MCF 10A (cell line): ENCODE results near the gene GCC1. TPM values are rescaled to one million over a fixed set of nuclear protein-coding genes. Genes with fewer than 3 reads are reported as not detected.

Experiments
- BruUV-seq: library from RNA; stranded (reverse); fragments of 400-500 nt; replicated peaks from 2 replicates; lab custom pipeline; 2021; lab: Mats Ljungman, UMichigan
- CTCF ChIA-PET: fragments of 300-600 bp; sonication (Branson Sonifier 250); formaldehyde crosslinking; extraction: SDS; loops from one replicate; lab custom pipeline; 2021; ENCODE audit warnings: antibody characterized with exemption, inconsistent platforms; lab: Yijun Ruan, JAX
- POLR2A ChIA-PET: fragments of 300-600, 350-650 bp; sonication (Branson Sonifier 250); formaldehyde crosslinking; extraction: SDS; loops from one replicate; lab custom pipeline; 2020; ENCODE audit warnings: antibody characterized with exemption, inconsistent platforms; lab: Yijun Ruan, JAX
- DNase-seq: peaks from one replicate; pipeline ENCODE4 v3.0.0-alpha.2; 2018; ENCODE audit not compliant: unreplicated experiment
- H3K27ac Mint-ChIP-seq: one replicate; pipeline ENCODE4 v1.8.0; 2022; ENCODE audit warnings: mild to moderate bottlenecking, low read depth, mixed read lengths; ENCODE audit not compliant: unreplicated experiment
- H3K27me3 Mint-ChIP-seq: one replicate; pipeline ENCODE4 v1.8.0; 2022; ENCODE audit warnings: mixed read lengths; ENCODE audit not compliant: insufficient read depth, unreplicated experiment
- H3K36me3 Mint-ChIP-seq: one replicate; pipeline ENCODE4 v1.8.0; 2022; ENCODE audit warnings: mild to moderate bottlenecking, moderate library complexity, mixed read lengths; ENCODE audit not compliant: insufficient read depth, unreplicated experiment
- H3K4me1 Mint-ChIP-seq: one replicate; pipeline ENCODE4 v1.8.0; 2022; ENCODE audit warnings: mixed read lengths; ENCODE audit not compliant: insufficient read depth, unreplicated experiment
- H3K4me3 Mint-ChIP-seq: one replicate; pipeline ENCODE4 v1.8.0; 2022; ENCODE audit warnings: mild to moderate bottlenecking, moderate library complexity, mixed read lengths; ENCODE audit not compliant: unreplicated experiment
- H3K9me3 Mint-ChIP-seq: one replicate; pipeline ENCODE4 v1.8.0; 2022; ENCODE audit warnings: mixed read lengths; ENCODE audit not compliant: unreplicated experiment
- intact Hi-C: fragments of 100-400 bp; cut with micrococcal nuclease; formaldehyde crosslinking; loops from 2 replicates; pipeline ENCODE4 v1.14.1; 2022
- total RNA-seq: library from RNA; stranded (reverse); gene quantifications from 2 replicates; pipeline ENCODE4 v1.2.3, GENCODE V29; 2022
- TF ChIP-seq, protein P1 (sequence below): fragments of 200-600 bp; IDR thresholded peaks from one replicate; pipeline ENCODE4 v1.8.0; 2022; ENCODE audit warnings: antibody characterized with exemption, mild to moderate bottlenecking; ENCODE audit not compliant: unreplicated experiment

Gene GCC1
- total RNA-seq, 1 experiment from 2014 or later = 27.7 TPM

DNA sequence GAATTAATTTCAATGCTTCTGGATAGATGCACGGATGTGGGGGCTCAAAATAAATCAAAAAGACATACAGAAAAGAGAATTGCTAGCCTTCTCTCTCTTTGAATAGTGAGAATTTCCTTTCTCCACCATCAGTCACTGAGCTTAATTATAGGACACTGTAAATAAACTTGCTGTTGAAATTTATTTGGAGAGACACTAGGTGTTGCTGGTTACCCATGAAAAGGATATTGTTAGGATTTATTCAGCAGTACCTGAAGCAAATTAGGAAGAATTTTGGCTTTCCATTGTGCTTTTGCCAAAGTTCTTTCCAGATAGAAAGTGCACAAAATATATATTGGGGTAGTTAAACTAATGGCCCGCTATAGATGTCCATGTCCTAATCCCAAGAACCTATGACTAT is 27.6 kb downstream of the GCC1 start:
- Mint-ChIP-seq H3K27ac (no peak overlapping the region), H3K27me3 (no peaks in the 10 kb centered on the region), H3K36me3 (no peaks in the 10 kb centered on the region), H3K4me1 (no peaks in the 10 kb centered on the region), H3K9me3 (peaks cover 2% of the 10 kb centered on the region), H3K4me3 (no peak overlapping the region)
- no TSS peak for BruUV-seq
- DNase-seq = no peak
- TF ChIP-seq, protein P1, sequence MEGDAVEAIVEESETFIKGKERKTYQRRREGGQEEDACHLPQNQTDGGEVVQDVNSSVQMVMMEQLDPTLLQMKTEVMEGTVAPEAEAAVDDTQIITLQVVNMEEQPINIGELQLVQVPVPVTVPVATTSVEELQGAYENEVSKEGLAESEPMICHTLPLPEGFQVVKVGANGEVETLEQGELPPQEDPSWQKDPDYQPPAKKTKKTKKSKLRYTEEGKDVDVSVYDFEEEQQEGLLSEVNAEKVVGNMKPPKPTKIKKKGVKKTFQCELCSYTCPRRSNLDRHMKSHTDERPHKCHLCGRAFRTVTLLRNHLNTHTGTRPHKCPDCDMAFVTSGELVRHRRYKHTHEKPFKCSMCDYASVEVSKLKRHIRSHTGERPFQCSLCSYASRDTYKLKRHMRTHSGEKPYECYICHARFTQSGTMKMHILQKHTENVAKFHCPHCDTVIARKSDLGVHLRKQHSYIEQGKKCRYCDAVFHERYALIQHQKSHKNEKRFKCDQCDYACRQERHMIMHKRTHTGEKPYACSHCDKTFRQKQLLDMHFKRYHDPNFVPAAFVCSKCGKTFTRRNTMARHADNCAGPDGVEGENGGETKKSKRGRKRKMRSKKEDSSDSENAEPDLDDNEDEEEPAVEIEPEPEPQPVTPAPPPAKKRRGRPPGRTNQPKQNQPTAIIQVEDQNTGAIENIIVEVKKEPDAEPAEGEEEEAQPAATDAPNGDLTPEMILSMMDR = no peak
- POLR2A ChIA-PET = no interaction called here
- CTCF ChIA-PET = interaction anchor here (1.3 kb wide), 1 partner anchor 21 kb away, joined by 3 read pairs; no protein-coding TSS in a partner anchor
- intact Hi-C loops = loop anchor here (10.0 kb wide), 1 partner anchor 827 kb away; no protein-coding TSS in a partner anchor

DNA sequence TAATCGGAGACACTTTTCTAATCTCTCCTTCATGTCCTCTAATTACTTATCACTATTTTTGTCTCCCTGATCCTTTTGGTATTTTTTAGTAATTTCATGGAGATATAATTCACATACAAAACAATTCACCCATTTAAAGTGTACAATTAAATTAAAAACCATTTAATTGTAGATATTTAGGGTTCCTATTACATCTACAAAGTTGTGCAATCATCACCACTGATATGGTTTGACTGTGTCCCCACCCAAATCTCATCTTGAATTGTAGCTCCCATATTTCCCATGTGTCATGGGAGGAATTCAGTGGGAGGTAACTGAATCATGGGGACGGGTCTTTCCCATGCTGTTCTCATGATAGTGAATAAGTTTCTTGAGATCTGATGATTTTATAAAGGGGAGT is 29.0 kb downstream of the GCC1 start:
- TF ChIP-seq, protein P1 = no peak
- H3K4me3 Mint-ChIP-seq = no peak overlapping the region
- H3K36me3 Mint-ChIP-seq = no peaks in the 10 kb centered on the region
- DNase-seq = no peak
- no peaks in the 10 kb centered on the region for H3K4me1 Mint-ChIP-seq
- no peak overlapping the region for H3K27ac Mint-ChIP-seq
- POLR2A ChIA-PET = no interaction called here
- intact Hi-C loops = loop anchor here (10.0 kb wide), 1 partner anchor 828 kb away; no protein-coding TSS in a partner anchor
- CTCF ChIA-PET = no interaction called here
- no TSS peak for BruUV-seq
- no peaks in the 10 kb centered on the region for H3K9me3 Mint-ChIP-seq
- no peaks in the 10 kb centered on the region for H3K27me3 Mint-ChIP-seq

DNA sequence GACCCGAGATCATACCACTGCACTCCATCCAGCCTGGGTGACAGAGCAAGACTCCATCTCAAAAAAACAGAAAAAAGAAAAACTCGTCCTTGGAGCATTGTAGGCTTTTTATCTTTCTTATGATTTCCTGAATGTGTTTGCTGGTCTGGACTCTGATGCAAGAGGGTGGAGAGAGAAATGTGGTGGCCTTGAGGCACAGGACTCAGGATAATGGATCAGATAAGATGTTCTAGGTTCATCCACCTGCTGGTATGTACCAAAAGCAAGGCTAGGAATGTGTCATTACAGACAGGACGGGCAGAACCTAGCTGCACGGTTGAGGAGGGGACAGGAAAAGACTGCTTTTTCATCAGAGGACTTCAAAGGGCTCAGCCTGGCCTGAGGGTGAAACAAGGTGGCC is 33.5 kb downstream of the GCC1 start:
- TF ChIP-seq, protein P1 = no peak
- no TSS peak for BruUV-seq
- Mint-ChIP-seq H3K27me3 (no peaks in the 10 kb centered on the region), H3K4me3 (no peak overlapping the region), H3K36me3 (no peaks in the 10 kb centered on the region), H3K4me1 (no peaks in the 10 kb centered on the region), H3K9me3 (peaks cover 3% of the 10 kb centered on the region), H3K27ac (no peak overlapping the region)
- POLR2A ChIA-PET = no interaction called here
- intact Hi-C loops = loop anchor here (10.0 kb wide), 1 partner anchor 833 kb away; no protein-coding TSS in a partner anchor
- CTCF ChIA-PET = interaction anchor here (1.3 kb wide), 1 partner anchor 12 kb away, joined by 3 read pairs; no protein-coding TSS in a partner anchor
- DNase-seq = no peak

DNA sequence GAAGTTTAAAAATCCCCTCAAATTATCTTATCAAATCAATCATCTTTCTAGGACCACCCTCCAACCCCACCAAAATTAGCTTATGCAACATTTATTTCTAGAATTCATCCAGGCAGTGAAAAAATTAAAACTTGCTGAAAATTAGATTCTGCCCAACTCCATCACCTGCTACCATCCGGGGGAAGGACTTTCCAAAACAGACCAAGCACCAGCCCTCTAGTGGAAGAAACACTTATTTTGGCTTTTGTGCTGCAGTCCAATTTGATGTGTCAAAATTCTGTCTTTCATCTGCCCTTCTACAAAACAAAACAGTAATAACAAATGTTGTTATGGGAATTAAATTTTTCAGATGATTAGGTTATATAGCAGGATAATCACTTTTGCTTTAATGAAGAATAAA is 35.1 kb downstream of the GCC1 start:
- intact Hi-C loops = loop anchor here (10.0 kb wide), 1 partner anchor 835 kb away; no protein-coding TSS in a partner anchor

More for the DNA sequence above, 35.1 kb downstream of the GCC1 start:
- POLR2A ChIA-PET = interaction anchor here (1.0 kb wide), 1 partner anchor 35 kb away, joined by 3 read pairs; the partner anchor contains the start of gene GCC1
- no TSS peak for BruUV-seq
- peaks cover 13% of the 10 kb centered on the region for H3K9me3 Mint-ChIP-seq
- TF ChIP-seq, protein P1 = no peak
- no peak for DNase-seq
- H3K4me1 Mint-ChIP-seq = no peaks in the 10 kb centered on the region
- H3K27me3 Mint-ChIP-seq = no peaks in the 10 kb centered on the region
- H3K36me3 Mint-ChIP-seq = no peaks in the 10 kb centered on the region
- CTCF ChIA-PET = interaction anchor here (0.5 to 0.6 kb wide), 2 partner anchors 26 to 46 kb away, joined by 3 read pairs; no protein-coding TSS in a partner anchor
- no peak overlapping the region for H3K27ac Mint-ChIP-seq
- H3K4me3 Mint-ChIP-seq = no peak overlapping the region
